HG03159 (cell line): Measurements from ENCODE around the gene SELENOV.
"Not testable (repeated sequence)": the region's sequence is repeated elsewhere in the genome, so short reads cannot be mapped to it uniquely, and the experiment has no call there.

ENCODE experiments used
- ATAC-seq: cut with Tn5 transposase; IDR thresholded peaks from one replicate; pipeline ENCODE4 v1.9.1; 2021; ENCODE audit warnings: mild to moderate bottlenecking, moderate library complexity; ENCODE audit not compliant: unreplicated experiment

SELENOV gene

GRCh38 chr19:39514840-39515550 lies at the start of gene SELENOV:
SELENOV (plus strand) TSS chr19:39515139; CDS start chr19:39515213, 74 bp downstream.
- ATAC-seq, result no peak

- ATAC-seq, result no peak
These were observed 48.8 kb upstream of the SELENOV start for GRCh38 chr19:39465956-39466747.

- ATAC-seq, result no peak
These were observed 47.0 kb upstream of the SELENOV start for GRCh38 chr19:39467941-39468340.

- ATAC-seq, result no peak
These were observed 45.9 kb upstream of the SELENOV start for GRCh38 chr19:39469036-39469435.

- no peak for ATAC-seq
These were observed 45.4 kb upstream of the SELENOV start for GRCh38 chr19:39469567-39469966.

GRCh38 chr19:39470724-39471339 lies 44.1 kb upstream of the SELENOV start:
- ATAC-seq, result no peak

GRCh38 chr19:39471756-39472536 lies 43.0 kb upstream of the SELENOV start:
- ATAC-seq, result no peak

GRCh38 chr19:39472746-39473442 lies 42.0 kb upstream of the SELENOV start:
- no peak for ATAC-seq

GRCh38 chr19:39473443-39473960 lies 41.4 kb upstream of the SELENOV start:
- no peak for ATAC-seq

GRCh38 chr19:39474139-39474620 lies 40.8 kb upstream of the SELENOV start:
- ATAC-seq, result no peak

- no peak for ATAC-seq
These were observed 39.2 kb upstream of the SELENOV start for GRCh38 chr19:39475748-39476147.

- ATAC-seq, result not testable (repeated sequence)
These were observed 35.6 kb upstream of the SELENOV start for GRCh38 chr19:39479319-39479801.

GRCh38 chr19:39479916-39480315 lies 35.0 kb upstream of the SELENOV start:
- no peak for ATAC-seq

- ATAC-seq, result peak; percentile 85
These were observed 34.4 kb upstream of the SELENOV start, which contains the start of gene TIMM50 for GRCh38 chr19:39480337-39481228. TIMM50 (plus strand) TSS chr19:39480838; CDS start chr19:39480854, 16 bp downstream.

GRCh38 chr19:39481229-39481545 lies 33.8 kb upstream of the SELENOV start:
- no peak for ATAC-seq

- no peak for ATAC-seq
These were observed 33.3 kb upstream of the SELENOV start for GRCh38 chr19:39481676-39482075.

GRCh38 chr19:39483141-39483540 lies 31.8 kb upstream of the SELENOV start:
- ATAC-seq, result no peak

GRCh38 chr19:39489756-39490155 lies 25.2 kb upstream of the SELENOV start:
- ATAC-seq, result no peak

GRCh38 chr19:39492225-39492624 lies 22.7 kb upstream of the SELENOV start:
- ATAC-seq, result no peak
